ENCODE data around the gene PLBD2. TPM values are rescaled to one million over a fixed set of nuclear protein-coding genes. Genes with fewer than 3 reads are reported as not detected.

The PLBD2 gene
- total and polyA plus RNA-seq, 9 of the 15 experiments (the other 6 are each of a cell fraction or from before 2014, with no cell fraction given): 2.4 to 37.4 (median 6.0) TPM

DNA sequence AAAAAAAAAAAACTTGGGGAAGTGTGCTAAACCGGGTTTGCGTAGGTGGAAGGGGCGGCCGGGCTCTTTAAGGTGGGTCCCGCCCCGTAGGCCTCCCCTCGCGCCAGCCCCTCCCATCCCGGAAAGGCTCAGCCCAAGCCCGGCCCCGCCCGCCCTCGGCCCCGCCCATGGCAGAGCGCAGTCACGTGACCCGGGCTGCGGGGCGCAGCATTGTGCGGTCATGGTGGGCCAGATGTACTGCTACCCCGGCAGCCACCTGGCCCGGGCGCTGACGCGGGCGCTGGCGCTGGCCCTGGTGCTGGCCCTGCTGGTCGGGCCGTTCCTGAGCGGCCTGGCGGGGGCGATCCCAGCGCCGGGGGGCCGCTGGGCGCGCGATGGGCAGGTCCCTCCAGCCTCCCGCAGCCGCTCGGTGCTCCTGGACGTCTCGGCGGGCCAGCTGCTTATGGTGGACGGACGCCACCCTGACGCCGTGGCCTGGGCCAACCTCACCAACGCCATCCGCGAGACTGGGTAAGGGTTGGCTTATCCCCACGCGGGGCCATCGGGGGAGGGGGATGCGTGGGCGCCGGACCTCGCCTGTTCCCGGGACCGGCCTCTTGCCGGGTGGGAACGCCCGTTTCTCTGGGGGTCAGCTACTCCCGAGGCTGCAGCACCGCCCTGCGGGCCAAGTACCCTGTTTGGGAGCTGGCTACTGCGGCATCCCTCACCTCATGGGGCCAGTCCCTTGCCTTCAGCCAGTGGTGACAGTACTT lies at the start of gene PLBD2 (continued):
- TF ChIP-seq MYBL2 (IDR thresholded peaks at IDR 0.05; ENCODE audit: low read depth) (no peak), MYBL2 (CRISPR knock-in tag; IDR thresholded peaks at IDR 0.05; ENCODE audit: borderline replicate concordance) (no peak), RBBP5 (IDR thresholded peaks at IDR 0.05; ENCODE audit: borderline replicate concordance, insufficient read depth, low read length, poor library complexity, severe bottlenecking) (peak; percentile 56), ATF7 (IDR thresholded peaks at IDR 0.05) (peak; percentile 34; the same call in 1 of the 2 replicates), NR2C2 (CRISPR knock-in tag; IDR thresholded peaks at IDR 0.05) (no peak), NR2C2 (tag; IDR thresholded peaks at IDR 0.05) (no peak; the same call in 1 of the 2 replicates), CREBBP (IDR thresholded peaks at IDR 0.05; ENCODE audit: low read depth, low read length) (no peak), SMAD4 (CRISPR knock-in tag; conservative IDR thresholded peaks at IDR 0.05) (no peak; the same call in none of the 2 replicates), PCBP1 (IDR thresholded peaks at IDR 0.05; ENCODE audit: low read depth, low read length, poor library complexity, severe bottlenecking) (no peak), U2AF2 (optimal IDR thresholded peaks at IDR 0.05; ENCODE audit: low read depth, low read length) (no peak), BRD4 (IDR thresholded peaks at IDR 0.05) (no peak), FOXA1 (IDR thresholded peaks at IDR 0.05; ENCODE audit: borderline replicate concordance) (no peak), TOE1 (IDR thresholded peaks at IDR 0.05; ENCODE audit: borderline replicate concordance) (peak; percentile 98), TOE1 (CRISPR knock-in tag; IDR thresholded peaks at IDR 0.05; ENCODE audit: borderline replicate concordance, low read depth) (no peak), PCBP2 (IDR thresholded peaks at IDR 0.05; ENCODE audit: low read depth, low read length, poor library complexity, severe bottlenecking) (no peak)
- TF ChIP-seq, protein P1, sequence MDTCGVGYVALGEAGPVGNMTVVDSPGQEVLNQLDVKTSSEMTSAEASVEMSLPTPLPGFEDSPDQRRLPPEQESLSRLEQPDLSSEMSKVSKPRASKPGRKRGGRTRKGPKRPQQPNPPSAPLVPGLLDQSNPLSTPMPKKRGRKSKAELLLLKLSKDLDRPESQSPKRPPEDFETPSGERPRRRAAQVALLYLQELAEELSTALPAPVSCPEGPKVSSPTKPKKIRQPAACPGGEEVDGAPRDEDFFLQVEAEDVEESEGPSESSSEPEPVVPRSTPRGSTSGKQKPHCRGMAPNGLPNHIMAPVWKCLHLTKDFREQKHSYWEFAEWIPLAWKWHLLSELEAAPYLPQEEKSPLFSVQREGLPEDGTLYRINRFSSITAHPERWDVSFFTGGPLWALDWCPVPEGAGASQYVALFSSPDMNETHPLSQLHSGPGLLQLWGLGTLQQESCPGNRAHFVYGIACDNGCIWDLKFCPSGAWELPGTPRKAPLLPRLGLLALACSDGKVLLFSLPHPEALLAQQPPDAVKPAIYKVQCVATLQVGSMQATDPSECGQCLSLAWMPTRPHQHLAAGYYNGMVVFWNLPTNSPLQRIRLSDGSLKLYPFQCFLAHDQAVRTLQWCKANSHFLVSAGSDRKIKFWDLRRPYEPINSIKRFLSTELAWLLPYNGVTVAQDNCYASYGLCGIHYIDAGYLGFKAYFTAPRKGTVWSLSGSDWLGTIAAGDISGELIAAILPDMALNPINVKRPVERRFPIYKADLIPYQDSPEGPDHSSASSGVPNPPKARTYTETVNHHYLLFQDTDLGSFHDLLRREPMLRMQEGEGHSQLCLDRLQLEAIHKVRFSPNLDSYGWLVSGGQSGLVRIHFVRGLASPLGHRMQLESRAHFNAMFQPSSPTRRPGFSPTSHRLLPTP (IDR thresholded peaks at IDR 0.05; ENCODE audit: borderline replicate concordance, extremely low read depth, insufficient read length): no peak
- TF ChIP-seq, protein P2, sequence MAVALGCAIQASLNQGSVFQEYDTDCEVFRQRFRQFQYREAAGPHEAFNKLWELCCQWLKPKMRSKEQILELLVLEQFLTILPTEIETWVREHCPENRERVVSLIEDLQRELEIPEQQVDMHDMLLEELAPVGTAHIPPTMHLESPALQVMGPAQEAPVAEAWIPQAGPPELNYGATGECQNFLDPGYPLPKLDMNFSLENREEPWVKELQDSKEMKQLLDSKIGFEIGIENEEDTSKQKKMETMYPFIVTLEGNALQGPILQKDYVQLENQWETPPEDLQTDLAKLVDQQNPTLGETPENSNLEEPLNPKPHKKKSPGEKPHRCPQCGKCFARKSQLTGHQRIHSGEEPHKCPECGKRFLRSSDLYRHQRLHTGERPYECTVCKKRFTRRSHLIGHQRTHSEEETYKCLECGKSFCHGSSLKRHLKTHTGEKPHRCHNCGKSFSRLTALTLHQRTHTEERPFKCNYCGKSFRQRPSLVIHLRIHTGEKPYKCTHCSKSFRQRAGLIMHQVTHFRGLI (CRISPR knock-in tag; IDR thresholded peaks at IDR 0.05): no peak

All from K562 (cell line).